Astrocyte (in vitro differentiated cells and primary cell): Measurements from ENCODE around the gene NEAT1. TPM values are rescaled to one million over a fixed set of nuclear protein-coding genes. Genes with fewer than 3 reads are reported as not detected.

Source experiments
- DNase-seq: peaks from one replicate; pipeline ENCODE4 v3.0.0-alpha.2; 2010; ENCODE audit warnings: low read depth
- FAIRE-seq: peaks from 2 replicates; lab custom pipeline; 2011; peaks lifted over from hg19 to GRCh38; lab: Jason Lieb, UNC
- H2AFZ ChIP-seq: 2 replicates; pipeline ENCODE4 v1.6.0; 2012; ENCODE audit warnings: low read depth, low read length, inconsistent platforms
- H3K27ac ChIP-seq: 2 replicates; pipeline ENCODE4 v1.5.1; 2011; ENCODE audit warnings: low read depth, low read length, inconsistent platforms
- H3K27me3 ChIP-seq: 2 replicates; pipeline ENCODE4 v1.6.0; 2011; ENCODE audit warnings: low read length, inconsistent platforms; ENCODE audit not compliant: insufficient read depth
- H3K36me3 ChIP-seq: 2 replicates; pipeline ENCODE4 v1.5.1; 2011; ENCODE audit warnings: low read length, inconsistent platforms; ENCODE audit not compliant: insufficient read depth
- H3K4me1 ChIP-seq: 2 replicates; pipeline ENCODE4 v1.5.1; 2011; ENCODE audit warnings: low read length, inconsistent platforms; ENCODE audit not compliant: insufficient read depth
- H3K4me2 ChIP-seq: 2 replicates; pipeline ENCODE4 v1.6.0; 2012; ENCODE audit warnings: low read length, inconsistent platforms
- H3K4me3 ChIP-seq: 2 replicates; pipeline ENCODE4 v1.5.1; 2011; ENCODE audit warnings: low read depth, mild to moderate bottlenecking, low read length, inconsistent platforms; ENCODE audit not compliant: insufficient read depth
- H3K79me2 ChIP-seq: 2 replicates; pipeline ENCODE4 v1.6.0; 2012; ENCODE audit warnings: mild to moderate bottlenecking, low read length, inconsistent platforms; ENCODE audit not compliant: insufficient read depth
- H3K9ac ChIP-seq: 2 replicates; pipeline ENCODE4 v1.6.0; 2012; ENCODE audit warnings: mild to moderate bottlenecking, low read length, inconsistent platforms
- H3K9me3 ChIP-seq: 2 replicates; pipeline ENCODE4 v1.5.1; 2012; ENCODE audit warnings: low read depth, mild to moderate bottlenecking, low read length, inconsistent platforms; ENCODE audit not compliant: insufficient read depth
- H4K20me1 ChIP-seq: 2 replicates; pipeline ENCODE4 v1.6.0; 2012; ENCODE audit warnings: low read length, inconsistent platforms; ENCODE audit not compliant: insufficient read depth
- H3K27ac Mint-ChIP-seq: one replicate; pipeline ENCODE4 v1.8.0; 2021; ENCODE audit warnings: mild to moderate bottlenecking, mixed read lengths; ENCODE audit not compliant: unreplicated experiment
- H3K27me3 Mint-ChIP-seq: one replicate; pipeline ENCODE4 v1.8.0; 2021; ENCODE audit warnings: low read depth, mixed read lengths; ENCODE audit not compliant: unreplicated experiment
- H3K36me3 Mint-ChIP-seq: one replicate; pipeline ENCODE4 v1.8.0; 2021; ENCODE audit warnings: low read depth, mixed read lengths; ENCODE audit not compliant: unreplicated experiment
- H3K4me1 Mint-ChIP-seq: one replicate; pipeline ENCODE4 v1.8.0; 2021; ENCODE audit warnings: low read depth, mixed read lengths; ENCODE audit not compliant: unreplicated experiment
- H3K4me3 Mint-ChIP-seq: one replicate; pipeline ENCODE4 v1.8.0; 2021; ENCODE audit warnings: mild to moderate bottlenecking, moderate library complexity, mixed read lengths; ENCODE audit not compliant: unreplicated experiment
- H3K9me3 Mint-ChIP-seq: one replicate; pipeline ENCODE4 v1.8.0; 2021; ENCODE audit warnings: mild to moderate bottlenecking, mixed read lengths; ENCODE audit not compliant: unreplicated experiment
- EZH2 ChIP-seq: IDR thresholded peaks from 2 replicates; pipeline ENCODE4 v1.6.1; 2012; ENCODE audit warnings: mild to moderate bottlenecking, low read length, inconsistent platforms; ENCODE audit not compliant: insufficient read depth
- total RNA-seq: library from RNA; stranded (reverse); gene quantifications from 2 replicates; pipeline ENCODE4 v1.2.1, GENCODE V29; 2021
- TF ChIP-seq, protein P1 (sequence below): IDR thresholded peaks from 2 replicates; pipeline ENCODE4 v1.5.1; 2011; ENCODE audit warnings: low read depth, mild to moderate bottlenecking, inconsistent platforms, low read length, moderate library complexity; ENCODE audit not compliant: insufficient read depth

The NEAT1 gene
- total RNA-seq, 1 donor from 2014 or later, result 317 TPM

GRCh38 chr11:65386307-65387140, 36.1 kb upstream of the NEAT1 start, which contains the start of gene FRMD8:
FRMD8 (plus strand) TSS chr11:65386637; CDS start chr11:65387037, 400 bp downstream.
- peaks cover 58% of the 10 kb centered on the region for H3K4me1 Mint-ChIP-seq
- Histone ChIP-seq H3K4me1 (peaks cover 68% of the 10 kb centered on the region), H3K27me3 (no peaks in the 10 kb centered on the region), H3K4me3 (peak within 1 kb of the TSS; percentile 93), H3K4me2 (peak within 1 kb of the TSS; percentile 91), H3K36me3 (no peaks in the 10 kb centered on the region), H3K9ac (peak within 1 kb of the TSS; percentile 95), H3K9me3 (no peaks in the 10 kb centered on the region), H3K27ac (peak within 1 kb of the TSS; percentile 91), H2AFZ (peak within 1 kb of the TSS; percentile 91), H3K79me2 (peaks cover 50% of the 10 kb centered on the region), H4K20me1 (peaks cover 13% of the 10 kb centered on the region)
- no peaks in the 10 kb centered on the region for H3K27me3 Mint-ChIP-seq
- DNase-seq (peak; percentile 41), FAIRE-seq (no peak)
- peak within 1 kb of the TSS; percentile 91 for H3K27ac Mint-ChIP-seq
- no peaks in the 10 kb centered on the region for H3K9me3 Mint-ChIP-seq
- no peak for TF ChIP-seq EZH2
- TF ChIP-seq, protein P1, sequence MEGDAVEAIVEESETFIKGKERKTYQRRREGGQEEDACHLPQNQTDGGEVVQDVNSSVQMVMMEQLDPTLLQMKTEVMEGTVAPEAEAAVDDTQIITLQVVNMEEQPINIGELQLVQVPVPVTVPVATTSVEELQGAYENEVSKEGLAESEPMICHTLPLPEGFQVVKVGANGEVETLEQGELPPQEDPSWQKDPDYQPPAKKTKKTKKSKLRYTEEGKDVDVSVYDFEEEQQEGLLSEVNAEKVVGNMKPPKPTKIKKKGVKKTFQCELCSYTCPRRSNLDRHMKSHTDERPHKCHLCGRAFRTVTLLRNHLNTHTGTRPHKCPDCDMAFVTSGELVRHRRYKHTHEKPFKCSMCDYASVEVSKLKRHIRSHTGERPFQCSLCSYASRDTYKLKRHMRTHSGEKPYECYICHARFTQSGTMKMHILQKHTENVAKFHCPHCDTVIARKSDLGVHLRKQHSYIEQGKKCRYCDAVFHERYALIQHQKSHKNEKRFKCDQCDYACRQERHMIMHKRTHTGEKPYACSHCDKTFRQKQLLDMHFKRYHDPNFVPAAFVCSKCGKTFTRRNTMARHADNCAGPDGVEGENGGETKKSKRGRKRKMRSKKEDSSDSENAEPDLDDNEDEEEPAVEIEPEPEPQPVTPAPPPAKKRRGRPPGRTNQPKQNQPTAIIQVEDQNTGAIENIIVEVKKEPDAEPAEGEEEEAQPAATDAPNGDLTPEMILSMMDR, result no peak
- peaks cover 14% of the 10 kb centered on the region for H3K36me3 Mint-ChIP-seq
- H3K4me3 Mint-ChIP-seq, result peak within 1 kb of the TSS; percentile 90

- Mint-ChIP-seq H3K27me3 (no peaks in the 10 kb centered on the region), H3K9me3 (no peaks in the 10 kb centered on the region), H3K4me1 (peaks cover 48% of the 10 kb centered on the region), H3K27ac (peak overlapping the region; percentile 38), H3K4me3 (peak overlapping the region; percentile 90), H3K36me3 (peaks cover 25% of the 10 kb centered on the region)
- H3K36me3 ChIP-seq, result peaks cover 4% of the 10 kb centered on the region
- no peaks in the 10 kb centered on the region for H3K9me3 ChIP-seq
- no peak for FAIRE-seq
- peaks cover 33% of the 10 kb centered on the region for H4K20me1 ChIP-seq
- no peak for TF ChIP-seq EZH2
- TF ChIP-seq, protein P1, result no peak
- H3K4me3 ChIP-seq, result no peak overlapping the region
- H3K79me2 ChIP-seq, result peaks cover 72% of the 10 kb centered on the region
- H3K4me1 ChIP-seq, result peaks cover 51% of the 10 kb centered on the region
- no peak overlapping the region for H2AFZ ChIP-seq
- peak overlapping the region; percentile 34 for H3K9ac ChIP-seq
- no peaks in the 10 kb centered on the region for H3K27me3 ChIP-seq
- no peak overlapping the region for H3K27ac ChIP-seq
- H3K4me2 ChIP-seq, result peak overlapping the region; percentile 91
- DNase-seq, result no peak
These were observed 33.9 kb upstream of the NEAT1 start for GRCh38 chr11:65388731-65389130.
